Measurements from ENCODE around the gene ATAD3A. TPM values are rescaled to one million over a fixed set of nuclear protein-coding genes. Genes with fewer than 3 reads are reported as not detected.
"Not testable (repeated sequence)": the region's sequence is repeated elsewhere in the genome, so short reads cannot be mapped to it uniquely, and the experiment has no call there.

ATAD3A gene
- total and polyA plus RNA-seq, 2 of the 4 experiments (the other 2 are of a cell fraction) = 27.2 to 34.0 TPM

- intact Hi-C loops (cut with micrococcal nuclease) (no loop called here), dilution Hi-C loops (cut with HindIII; ENCODE audit: low sequenced_read_pairs, unreplicated experiment) (no loop called here), in situ Hi-C loops (cut with MboI; ENCODE audit: low sequenced_read_pairs) (no loop called here)
- Histone ChIP-seq H3K79me1 (ENCODE audit: low read depth in 1 of 2, low read length in 2 of 2) (peaks cover 0 to 14% of the 10 kb centered on the region in 2 experiments; a peak in 2 of 4 replicates), H2BK15ac (ENCODE audit: low read depth, low read length) (no peak overlapping the region), H2AFZ (replicated peaks; ENCODE audit: low read length, poor library complexity) (no peak overlapping the region), H3K4ac (ENCODE audit: low read depth, low read length) (no peak overlapping the region), H3K27me3 (ENCODE audit: control insufficient read depth, insufficient read depth, low read length) (no peaks in the 10 kb centered on the region), H3K9me3 (ENCODE audit: control insufficient read depth, insufficient read depth, low read length) (peaks cover 6% of the 10 kb centered on the region), H4K8ac (ENCODE audit: low read depth in 2 of 2, low read length in 2 of 2) (no peak overlapping the region), H4K91ac (ENCODE audit: insufficient read depth, low read depth, low read length) (no peak overlapping the region), H2BK120ac (ENCODE audit: low read depth, low read length) (no peak overlapping the region), H3K4me1 (ENCODE audit: control insufficient read depth, insufficient read depth, low read length) (no peaks in the 10 kb centered on the region), H3K36me3 (ENCODE audit: control insufficient read depth, insufficient read depth, low read length) (peaks cover 40% of the 10 kb centered on the region), H3K18ac (ENCODE audit: low read depth, low read length) (no peak overlapping the region), H2AK5ac (ENCODE audit: low read depth, low read length) (no peak overlapping the region), H3K9me1 (ENCODE audit: insufficient read depth, low read length) (no peaks in the 10 kb centered on the region), H3K56ac (ENCODE audit: extremely low read depth, insufficient read depth, low read length) (no peak overlapping the region), H4K5ac (ENCODE audit: low read depth, low read length) (no peak overlapping the region), H3K27ac (ENCODE audit: insufficient read depth, low read length) (no peak overlapping the region), H2AK9ac (replicated peaks; ENCODE audit: low read depth, low read length, poor library complexity) (no peak overlapping the region), H3K23ac (ENCODE audit: low read depth, low read length) (no peak overlapping the region), H2BK5ac (ENCODE audit: low read depth, low read length, poor library complexity, severe bottlenecking) (no peak overlapping the region), H3K4me3 (ENCODE audit: insufficient read depth, low read depth, low read length) (no peak overlapping the region), H3K9ac (ENCODE audit: low read depth, low read length) (no peak overlapping the region), H3K4me2 (ENCODE audit: low read depth, low read length) (no peak overlapping the region), H3K14ac (replicated peaks; ENCODE audit: low read depth, low read length) (no peak overlapping the region), H4K20me1 (ENCODE audit: insufficient read depth, low read length) (peaks cover 8% of the 10 kb centered on the region; the same call in 1 of the 2 replicates), H2BK20ac (ENCODE audit: low read depth, low read length) (no peak overlapping the region)
- ATAC-seq (ENCODE audit: low read depth) (no peak), DNase-seq (no peak)
- ChIA-PET CTCF (no interaction called here), POLR2A (ENCODE audit: unreplicated experiment) (no interaction called here)
- WGBS, 2 experiments (ENCODE audit: extremely low coverage in 2 of 2, insufficient read length in 1 of 2) = 100% methylated on average over 1 of the region's 4 CpGs; no CpG with 5 or more reads in 1 of the 2 experiments
- no TSS peak for BruUV-seq (replicated peaks)
- TF ChIP-seq CEBPB (IDR thresholded peaks at IDR 0.05; ENCODE audit: low read depth, low read length) (no peak), RCOR1 (IDR thresholded peaks at IDR 0.05; ENCODE audit: insufficient replicate concordance, low read length) (no peak), BHLHE40 (IDR thresholded peaks at IDR 0.05; ENCODE audit: low read depth, low read length) (no peak), RFX5 (IDR thresholded peaks at IDR 0.05; ENCODE audit: low read depth, low read length) (no peak)
- TF ChIP-seq, protein P1, sequence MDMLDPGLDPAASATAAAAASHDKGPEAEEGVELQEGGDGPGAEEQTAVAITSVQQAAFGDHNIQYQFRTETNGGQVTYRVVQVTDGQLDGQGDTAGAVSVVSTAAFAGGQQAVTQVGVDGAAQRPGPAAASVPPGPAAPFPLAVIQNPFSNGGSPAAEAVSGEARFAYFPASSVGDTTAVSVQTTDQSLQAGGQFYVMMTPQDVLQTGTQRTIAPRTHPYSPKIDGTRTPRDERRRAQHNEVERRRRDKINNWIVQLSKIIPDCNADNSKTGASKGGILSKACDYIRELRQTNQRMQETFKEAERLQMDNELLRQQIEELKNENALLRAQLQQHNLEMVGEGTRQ (IDR thresholded peaks at IDR 0.05; ENCODE audit: low read depth, low read length) = no peak
These were observed 20.0 kb downstream of the ATAD3A start for GRCh38 chr1:1531947-1532346.

DNA sequence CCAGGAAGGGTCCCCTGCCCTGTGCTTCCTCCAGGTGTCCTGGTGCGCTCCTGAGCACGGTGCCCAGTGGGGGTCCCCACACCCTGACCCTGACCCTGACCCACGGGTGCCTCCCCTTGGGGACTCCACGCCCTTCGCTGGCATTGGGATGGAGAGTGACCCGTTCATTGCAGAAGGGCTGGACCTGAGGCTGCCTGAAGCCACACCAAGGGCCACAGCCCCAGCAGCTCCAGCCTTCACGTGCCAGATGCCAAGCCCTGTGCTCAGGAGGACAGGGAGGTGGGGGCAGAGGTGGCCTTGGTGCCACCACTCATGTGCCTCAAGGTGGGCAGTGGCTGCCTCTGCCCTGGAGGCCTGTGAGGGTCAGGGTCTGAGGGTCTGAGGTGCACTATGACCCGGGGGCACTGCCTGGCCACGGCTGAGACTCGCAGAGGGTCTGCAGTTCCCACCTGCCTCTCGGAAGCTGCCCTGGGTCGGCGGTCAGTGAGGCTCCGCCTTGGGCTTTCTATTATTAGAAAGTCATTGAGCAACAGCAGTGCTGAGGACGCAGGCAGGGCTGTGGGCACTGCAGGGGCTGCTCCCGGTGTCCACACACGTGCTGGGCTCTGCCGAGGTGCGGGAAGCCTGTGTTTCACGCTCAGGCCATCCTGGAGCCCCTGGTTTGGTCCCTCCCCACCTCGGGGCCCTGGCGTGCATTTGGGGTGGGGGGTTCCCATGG is 21.4 kb downstream of the ATAD3A start:
- H2BK120ac ChIP-seq (ENCODE audit: low read depth, low read length); dilution Hi-C loops (cut with HindIII; ENCODE audit: low sequenced_read_pairs, unreplicated experiment); in situ Hi-C loops (cut with MboI; ENCODE audit: low sequenced_read_pairs); H3K4ac ChIP-seq (ENCODE audit: low read depth, low read length); H4K5ac ChIP-seq (ENCODE audit: low read depth, low read length); H3K18ac ChIP-seq (ENCODE audit: low read depth, low read length); H3K9ac ChIP-seq (ENCODE audit: low read depth, low read length); H2AK5ac ChIP-seq (ENCODE audit: low read depth, low read length); H2BK15ac ChIP-seq (ENCODE audit: low read depth, low read length); H2BK5ac ChIP-seq (ENCODE audit: low read depth, low read length, poor library complexity, severe bottlenecking); H3K23ac ChIP-seq (ENCODE audit: low read depth, low read length); DNase-seq; CTCF ChIA-PET; H3K4me3 ChIP-seq (ENCODE audit: insufficient read depth, low read depth, low read length); H3K4me1 ChIP-seq (ENCODE audit: control insufficient read depth, insufficient read depth, low read length); H2BK20ac ChIP-seq (ENCODE audit: low read depth, low read length); H3K56ac ChIP-seq (ENCODE audit: extremely low read depth, insufficient read depth, low read length); H3K14ac ChIP-seq (replicated peaks; ENCODE audit: low read depth, low read length); H2AK9ac ChIP-seq (replicated peaks; ENCODE audit: low read depth, low read length, poor library complexity); intact Hi-C loops (cut with micrococcal nuclease); POLR2A ChIA-PET (ENCODE audit: unreplicated experiment); H3K27me3 ChIP-seq (ENCODE audit: control insufficient read depth, insufficient read depth, low read length); H3K9me3 ChIP-seq (ENCODE audit: control insufficient read depth, insufficient read depth, low read length); H4K8ac ChIP-seq (ENCODE audit: low read depth in 2 of 2, low read length in 2 of 2); H3K27ac ChIP-seq (ENCODE audit: insufficient read depth, low read length); H3K4me2 ChIP-seq (ENCODE audit: low read depth, low read length); H2AFZ ChIP-seq (replicated peaks; ENCODE audit: low read length, poor library complexity); H4K91ac ChIP-seq (ENCODE audit: insufficient read depth, low read depth, low read length); BruUV-seq (replicated peaks); ATAC-seq (ENCODE audit: low read depth): not testable (repeated sequence)
- Histone ChIP-seq H3K9me1 (ENCODE audit: insufficient read depth, low read length) (peaks cover 10% of the 10 kb centered on the region), H4K20me1 (ENCODE audit: insufficient read depth, low read length) (peaks cover 21% of the 10 kb centered on the region), H3K36me3 (ENCODE audit: control insufficient read depth, insufficient read depth, low read length) (peaks cover 38% of the 10 kb centered on the region), H3K79me1 (ENCODE audit: low read depth in 1 of 2, low read length in 2 of 2) (peaks cover 5 to 28% of the 10 kb centered on the region in 2 experiments)
- WGBS, 2 experiments (ENCODE audit: extremely low coverage in 2 of 2, insufficient read length in 1 of 2) = 100% methylated on average over 4 of the region's 22 CpGs; no CpG with 5 or more reads in 1 of the 2 experiments

All from IMR-90 (cell line).